SU-DHL-6 (cell line): ENCODE results near the gene PRSS35.

Source experiments
- H2AFZ ChIP-seq: fragments of 200-600 bp; sonication (generic); 2 replicates; pipeline ENCODE4 v1.6.1; 2014; ENCODE audit warnings: low read depth, mild to moderate bottlenecking, moderate library complexity, mixed read lengths, antibody characterized with exemption, low read length; ENCODE audit not compliant: severe bottlenecking
- H3F3A ChIP-seq: fragments of 200-600 bp; shearing (Covaris generic); 2 replicates; pipeline ENCODE4 v1.6.0; 2016; ENCODE audit warnings: antibody characterized with exemption, mild to moderate bottlenecking; ENCODE audit not compliant: insufficient read depth
- H3K27ac ChIP-seq: fragments of 200-600 bp; sonication (generic); 2 replicates; pipeline ENCODE4 v1.5.1; 2016; ENCODE audit warnings: low read depth, mild to moderate bottlenecking, low read length, moderate library complexity, mixed read lengths
- H3K27me3 ChIP-seq: fragments of 200-600 bp; sonication (generic), shearing (Covaris generic); 2 replicates; pipeline ENCODE4 v1.6.0; 2014; ENCODE audit warnings: mild to moderate bottlenecking, low read length
- H3K36me3 ChIP-seq: fragments of 200-600 bp; sonication (generic); 2 replicates; pipeline ENCODE4 v1.6.1; 2014; ENCODE audit warnings: mild to moderate bottlenecking, low read length, mixed read lengths
- H3K4me2 ChIP-seq: fragments of 300-600, 200-600 bp; shearing (Covaris generic), sonication (generic); 2 replicates; pipeline ENCODE4 v1.6.0; 2014; ENCODE audit warnings: low read length, low read depth, mild to moderate bottlenecking; ENCODE audit not compliant: poor library complexity, severe bottlenecking
- H3K4me3 ChIP-seq: fragments of 200-600 bp; sonication (generic); 2 replicates; pipeline ENCODE4 v1.5.1; 2014; ENCODE audit warnings: antibody characterized with exemption, low read length, mild to moderate bottlenecking, mixed read lengths; ENCODE audit not compliant: insufficient read depth, poor library complexity, severe bottlenecking
- H3K79me2 ChIP-seq: fragments of 200-600 bp; sonication (generic); 2 replicates; pipeline ENCODE4 v1.6.1; 2014; ENCODE audit warnings: mild to moderate bottlenecking, low read length, moderate library complexity; ENCODE audit not compliant: insufficient read depth
- H3K9ac ChIP-seq: fragments of 200-600 bp; sonication (generic); 2 replicates; pipeline ENCODE4 v1.7.0; 2014; ENCODE audit warnings: mild to moderate bottlenecking, low read length
- H3K9me2 ChIP-seq: fragments of 200-600 bp; sonication (generic); replicated peaks from 2 replicates; pipeline ENCODE4 v1.6.1; 2014; ENCODE audit warnings: low read length; ENCODE audit not compliant: insufficient read depth
- H3K9me3 ChIP-seq: fragments of 200-600 bp; sonication (generic); 2 replicates; pipeline ENCODE4 v1.6.1; 2014; ENCODE audit warnings: low read length, mixed read lengths; ENCODE audit not compliant: insufficient read depth
- H4K20me1 ChIP-seq: fragments of 200-600 bp; sonication (generic); 2 replicates; pipeline ENCODE4 v1.6.1; 2014; ENCODE audit warnings: low read depth, mild to moderate bottlenecking, antibody characterized with exemption, low read length, moderate library complexity, mixed read lengths
- CTCF ChIP-seq: fragments of 200-600 bp; sonication (generic); IDR thresholded peaks from one replicate; pipeline ENCODE4 v1.5.1; 2017; ENCODE audit warnings: antibody characterized with exemption, mild to moderate bottlenecking, low read length, moderate library complexity; ENCODE audit not compliant: insufficient read depth, poor library complexity, severe bottlenecking
- EZH2phosphoT487 ChIP-seq: fragments of 200-600 bp; sonication (generic), shearing (Covaris generic); conservative IDR thresholded peaks from 2 replicates; pipeline ENCODE4 v1.6.1; 2018; ENCODE audit warnings: mild to moderate bottlenecking, antibody characterized with exemption, low read length, moderate library complexity, mixed read lengths

The PRSS35 gene

DNA sequence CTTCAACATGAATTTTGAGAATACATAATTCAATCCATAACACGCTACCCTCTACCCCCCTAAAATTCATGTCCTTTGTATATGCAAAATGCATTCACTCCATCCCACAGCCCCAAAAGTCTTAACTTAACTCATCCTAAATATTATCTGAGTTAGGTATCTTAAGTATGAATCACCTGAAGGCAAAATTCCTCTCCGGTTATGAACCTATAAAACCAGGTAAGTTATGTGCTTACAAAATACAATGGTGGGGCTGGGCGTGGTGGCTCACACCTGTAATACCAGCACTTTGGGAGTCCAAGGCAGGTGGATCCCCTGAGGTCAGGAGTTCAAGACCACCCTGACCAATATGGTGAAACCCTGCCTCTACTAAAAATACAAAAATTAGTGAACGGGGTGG lies 23.5 kb upstream of the PRSS35 start:
- no peak overlapping the region for H3K4me3 ChIP-seq
- no peaks in the 10 kb centered on the region for H4K20me1 ChIP-seq
- TF ChIP-seq EZH2phosphoT487: no peak
- TF ChIP-seq CTCF: no peak
- H3K36me3 ChIP-seq: no peaks in the 10 kb centered on the region
- H3K27me3 ChIP-seq: no peaks in the 10 kb centered on the region
- H3K9me2 ChIP-seq: no peaks in the 10 kb centered on the region
- H3K9ac ChIP-seq: no peak overlapping the region
- H3K27ac ChIP-seq: no peak overlapping the region
- H3F3A ChIP-seq: no peaks in the 10 kb centered on the region
- no peaks in the 10 kb centered on the region for H3K79me2 ChIP-seq
- no peak overlapping the region for H3K4me2 ChIP-seq
- no peaks in the 10 kb centered on the region for H3K9me3 ChIP-seq
- no peak overlapping the region for H2AFZ ChIP-seq

GRCh38 chr6:83490217-83490807 lies 22.0 kb upstream of the PRSS35 start:
- H3K27me3 ChIP-seq: no peaks in the 10 kb centered on the region
- H3K4me2 ChIP-seq: no peak overlapping the region
- no peaks in the 10 kb centered on the region for H3K36me3 ChIP-seq
- H4K20me1 ChIP-seq: no peaks in the 10 kb centered on the region
- no peak for TF ChIP-seq EZH2phosphoT487
- no peak for TF ChIP-seq CTCF
- no peak overlapping the region for H2AFZ ChIP-seq
- H3K27ac ChIP-seq: no peak overlapping the region
- H3K9me2 ChIP-seq: no peaks in the 10 kb centered on the region
- H3K9ac ChIP-seq: no peak overlapping the region
- no peaks in the 10 kb centered on the region for H3K79me2 ChIP-seq
- H3K9me3 ChIP-seq: no peaks in the 10 kb centered on the region
- H3F3A ChIP-seq: no peaks in the 10 kb centered on the region
- H3K4me3 ChIP-seq: no peak overlapping the region

DNA sequence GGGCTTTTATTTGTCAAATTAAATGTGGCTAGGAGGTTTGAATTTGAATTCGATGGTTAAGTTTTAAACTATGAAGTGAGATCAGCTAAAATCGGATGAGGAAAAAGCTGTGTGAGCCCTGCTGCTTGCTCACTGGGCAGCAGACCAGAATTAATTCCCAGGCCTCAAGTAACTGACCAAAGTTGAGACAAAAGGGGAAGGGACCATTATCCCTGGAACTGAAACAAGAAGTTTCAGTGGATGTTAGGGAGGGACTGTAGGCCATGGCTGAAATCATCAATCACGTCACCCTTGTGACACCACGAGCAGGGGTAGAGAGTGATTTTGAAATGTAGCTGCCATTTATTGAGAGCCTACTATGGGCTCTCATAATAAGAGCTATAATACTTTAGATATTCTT lies 7.0 kb upstream of the PRSS35 start:
- Histone ChIP-seq H3K4me3 (no peak overlapping the region), H3K79me2 (no peaks in the 10 kb centered on the region), H4K20me1 (no peaks in the 10 kb centered on the region), H3K9me2 (no peaks in the 10 kb centered on the region), H3K27me3 (no peaks in the 10 kb centered on the region), H3K27ac (no peak overlapping the region), H3K9me3 (no peaks in the 10 kb centered on the region), H3K36me3 (no peaks in the 10 kb centered on the region), H3K9ac (no peak overlapping the region), H3F3A (no peaks in the 10 kb centered on the region), H2AFZ (no peak overlapping the region), H3K4me2 (no peak overlapping the region)
- TF ChIP-seq EZH2phosphoT487 (no peak), CTCF (no peak)

DNA sequence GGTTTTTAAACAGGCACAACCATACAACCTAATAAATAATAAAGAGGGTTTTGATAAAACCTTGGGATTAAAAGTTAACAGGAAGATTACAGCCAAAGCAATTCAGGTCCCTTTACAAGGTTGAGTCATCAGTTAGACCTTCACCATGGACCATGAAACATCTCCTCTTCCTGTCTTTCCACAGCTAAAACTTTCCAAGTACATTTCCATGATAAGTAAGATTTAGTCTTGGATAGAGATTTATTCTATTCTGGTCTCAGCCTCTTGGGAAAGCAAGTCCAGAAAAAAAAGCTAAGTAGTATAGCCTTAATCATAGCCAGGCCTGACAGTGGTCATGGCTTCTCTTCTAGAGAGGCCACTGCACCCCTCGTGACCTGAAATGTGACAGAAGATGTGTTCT lies 2.9 kb upstream of the PRSS35 start:
- no peak overlapping the region for H3K4me3 ChIP-seq
- H2AFZ ChIP-seq: no peak overlapping the region

More for the DNA sequence above, 2.9 kb upstream of the PRSS35 start:
- no peak for TF ChIP-seq EZH2phosphoT487
- no peak for TF ChIP-seq CTCF
- H3F3A ChIP-seq: no peaks in the 10 kb centered on the region
- no peaks in the 10 kb centered on the region for H3K79me2 ChIP-seq
- H3K9me3 ChIP-seq: no peaks in the 10 kb centered on the region
- H3K9ac ChIP-seq: no peak overlapping the region
- no peaks in the 10 kb centered on the region for H3K27me3 ChIP-seq
- H3K9me2 ChIP-seq: no peaks in the 10 kb centered on the region
- no peaks in the 10 kb centered on the region for H3K36me3 ChIP-seq
- no peak overlapping the region for H3K27ac ChIP-seq
- H3K4me2 ChIP-seq: no peak overlapping the region
- no peaks in the 10 kb centered on the region for H4K20me1 ChIP-seq
